Measurements from ENCODE around the gene NOD1.
A peak's percentile ranks its signal among the peaks of the same experiment; 100 is the strongest.
"Not testable (repeated sequence)": the region's sequence is repeated elsewhere in the genome, so short reads cannot be mapped to it uniquely, and the experiment has no call there.

NOD1 gene

DNA sequence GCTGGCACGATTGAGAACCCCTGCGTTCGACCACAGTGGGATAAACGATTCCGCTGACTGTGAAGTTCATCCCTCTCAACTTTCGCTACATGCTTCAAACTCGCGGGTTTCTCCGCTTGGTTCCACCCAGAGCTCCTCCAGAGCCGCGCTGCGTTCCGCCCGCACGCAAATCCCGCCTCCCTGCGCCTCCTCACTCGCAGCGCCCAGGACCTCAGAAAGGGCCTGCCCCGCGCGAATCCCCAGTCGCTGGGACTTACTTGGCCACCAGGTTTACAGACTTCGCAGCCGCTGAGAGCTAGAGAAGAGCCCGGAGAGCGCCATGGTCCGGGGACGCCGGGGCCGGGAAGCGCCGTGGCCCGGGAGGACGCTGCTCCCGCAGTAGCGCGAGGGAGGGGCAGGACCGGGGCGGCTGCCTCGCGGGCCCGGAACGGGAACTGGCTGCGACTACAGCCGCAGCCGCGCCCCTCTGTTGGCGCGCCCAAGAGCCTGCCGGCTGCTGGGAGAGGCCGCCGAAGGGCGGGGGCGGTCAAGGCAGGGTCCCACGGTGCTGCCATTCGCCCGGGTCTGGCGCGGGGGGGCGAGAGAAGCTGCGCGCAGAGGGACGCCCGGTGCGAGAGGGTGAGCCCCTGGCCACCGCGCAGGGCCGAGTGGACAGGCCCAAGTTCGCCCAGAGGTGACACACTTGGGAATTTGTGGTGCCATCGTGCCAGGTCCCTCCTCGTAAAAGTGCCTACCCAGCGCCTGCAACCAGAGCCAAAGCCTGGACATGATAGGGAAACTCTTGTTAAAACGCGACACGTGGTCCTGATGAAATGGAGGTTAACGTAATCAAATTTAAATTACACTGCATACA is at the start of gene NOD1:
TSS of gene NOD1 (minus strand) at position 436 of the 853 bp plus-strand sequence. CDS start 21,863 bp downstream, outside the sequence.
- peak; percentile 76 for DNase-seq (ENCODE audit: low spot score)

DNA sequence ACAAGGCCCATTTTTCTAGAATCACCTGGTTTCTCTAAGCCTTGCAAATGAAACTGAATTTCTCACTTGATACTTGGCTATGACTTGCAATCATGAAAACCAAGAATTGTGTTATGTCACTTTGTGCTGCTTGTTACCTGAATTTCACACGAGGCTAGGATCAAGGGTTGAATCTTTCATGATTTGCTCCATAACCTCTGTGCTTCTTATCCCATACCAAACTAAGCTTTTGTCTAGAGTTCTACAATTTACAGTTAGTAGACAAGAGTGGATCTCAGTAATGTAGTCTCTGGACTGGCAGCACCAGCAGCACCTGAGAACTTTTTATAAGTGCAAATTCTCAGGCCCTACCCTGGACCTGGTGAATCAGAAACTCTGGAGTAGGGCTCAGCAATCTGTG is 48.7 kb upstream of the NOD1 start:
- DNase-seq (ENCODE audit: low spot score) = not testable (repeated sequence)

- no peak for DNase-seq (ENCODE audit: low spot score)
Observed at GRCh38 chr7:30526163-30526562, 47.6 kb upstream of the NOD1 start.

- DNase-seq (ENCODE audit: low spot score) = no peak
Observed at GRCh38 chr7:30525429-30525828, 46.8 kb upstream of the NOD1 start.

DNA sequence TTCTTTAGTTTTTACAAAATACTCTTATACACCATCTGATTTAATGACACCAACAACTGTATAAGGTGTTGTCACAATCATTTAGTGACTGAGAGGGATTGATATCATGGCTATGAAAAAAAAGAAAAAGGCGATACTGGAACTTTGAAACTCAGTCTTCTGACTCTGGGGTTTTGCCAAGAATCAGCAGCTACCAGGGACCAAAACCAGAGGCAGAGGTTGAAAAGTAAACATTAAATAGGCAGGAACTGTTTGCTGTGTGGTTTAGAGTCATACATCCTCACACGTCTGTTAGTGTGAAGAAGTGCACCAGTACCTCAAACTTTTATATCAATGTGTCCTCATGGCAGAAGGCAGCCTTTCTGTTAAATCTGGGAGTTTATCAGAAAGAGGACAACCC is 46.0 kb upstream of the NOD1 start:
- no peak for DNase-seq (ENCODE audit: low spot score)

GRCh38 chr7:30523466-30523865 is 44.9 kb upstream of the NOD1 start:
- DNase-seq (ENCODE audit: low spot score) = no peak

- DNase-seq (ENCODE audit: low spot score) = no peak
Observed at GRCh38 chr7:30522159-30522558, 43.6 kb upstream of the NOD1 start.

- no peak for DNase-seq (ENCODE audit: low spot score)
Observed at GRCh38 chr7:30521532-30521931, 42.9 kb upstream of the NOD1 start.

GRCh38 chr7:30519122-30519521 is 40.5 kb upstream of the NOD1 start:
- DNase-seq (ENCODE audit: low spot score) = no peak

DNA sequence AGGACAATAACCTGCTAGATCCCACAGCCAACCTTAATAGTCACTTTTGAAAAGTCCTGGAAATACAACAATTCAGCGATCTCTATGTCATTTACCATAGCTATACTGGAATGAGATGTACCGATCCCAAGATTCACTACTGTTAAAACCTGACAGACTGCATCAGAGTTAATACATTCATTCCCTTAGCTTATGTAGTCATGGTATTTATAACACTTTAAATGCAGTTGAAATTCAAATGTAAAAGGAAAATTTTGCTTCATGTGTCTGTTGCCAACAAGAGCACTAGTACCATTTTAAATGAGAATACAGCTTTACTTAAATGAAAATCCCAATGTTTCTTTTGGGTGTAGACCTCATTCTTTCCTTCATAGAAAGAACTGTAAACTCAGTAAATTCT is 37.2 kb upstream of the NOD1 start:
- no peak for DNase-seq (ENCODE audit: low spot score)

DNA sequence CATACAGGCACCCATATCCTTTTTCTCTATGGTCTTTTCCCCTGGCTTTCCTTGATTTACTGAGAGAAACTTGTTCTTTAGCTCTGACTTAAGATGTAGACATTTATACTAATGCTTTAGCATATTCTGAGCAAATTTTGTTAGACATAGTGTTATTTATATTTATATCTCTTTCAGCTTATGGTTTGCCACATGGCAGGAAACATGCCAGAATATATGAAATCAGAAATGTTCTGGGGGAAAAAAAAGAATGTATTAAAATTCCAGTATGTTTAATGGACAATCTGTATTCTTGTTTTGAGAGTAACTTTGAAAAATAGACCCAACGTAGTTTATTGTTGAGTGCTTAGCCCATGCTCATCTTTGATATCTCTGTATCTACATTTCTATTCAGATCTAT is 36.2 kb upstream of the NOD1 start:
- no peak for DNase-seq (ENCODE audit: low spot score)

GRCh38 chr7:30514177-30514576 is 35.6 kb upstream of the NOD1 start:
- no peak for DNase-seq (ENCODE audit: low spot score)

- DNase-seq (ENCODE audit: low spot score) = no peak
Observed at GRCh38 chr7:30513762-30514161, 35.2 kb upstream of the NOD1 start.

DNA sequence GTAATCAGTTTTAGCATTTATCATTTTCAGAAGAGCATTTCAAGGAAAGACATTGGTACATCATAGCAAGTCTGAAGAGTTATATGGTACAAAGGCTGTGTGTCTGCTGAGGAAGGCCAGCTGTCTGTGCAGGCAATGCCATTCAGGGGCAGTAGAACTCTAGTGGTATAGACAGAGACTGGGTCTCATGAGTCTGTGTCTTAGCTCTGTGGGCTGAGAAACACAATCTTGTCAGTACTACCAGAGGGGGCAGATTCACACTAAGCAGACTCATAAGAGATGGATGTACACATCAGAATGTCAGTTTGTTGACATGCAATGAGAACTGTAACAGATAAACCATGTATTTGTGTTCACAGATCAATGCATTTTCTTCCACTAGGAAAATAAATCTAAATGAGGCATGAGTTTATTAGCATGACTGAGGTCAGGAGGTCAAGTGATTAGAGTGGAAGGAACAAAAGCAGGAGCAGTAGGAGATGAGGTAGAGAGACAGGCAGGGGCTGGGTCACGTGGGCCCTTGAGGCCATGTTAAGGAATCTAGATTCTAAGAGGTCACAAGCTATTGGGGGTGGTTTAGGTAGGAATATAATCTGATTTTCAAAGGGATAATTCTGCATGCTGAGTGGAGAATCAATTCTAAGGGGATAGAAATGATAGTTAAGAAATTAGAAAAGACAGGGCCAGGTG is 33.5 kb upstream of the NOD1 start:
- DNase-seq (ENCODE audit: low spot score) = no peak

DNA sequence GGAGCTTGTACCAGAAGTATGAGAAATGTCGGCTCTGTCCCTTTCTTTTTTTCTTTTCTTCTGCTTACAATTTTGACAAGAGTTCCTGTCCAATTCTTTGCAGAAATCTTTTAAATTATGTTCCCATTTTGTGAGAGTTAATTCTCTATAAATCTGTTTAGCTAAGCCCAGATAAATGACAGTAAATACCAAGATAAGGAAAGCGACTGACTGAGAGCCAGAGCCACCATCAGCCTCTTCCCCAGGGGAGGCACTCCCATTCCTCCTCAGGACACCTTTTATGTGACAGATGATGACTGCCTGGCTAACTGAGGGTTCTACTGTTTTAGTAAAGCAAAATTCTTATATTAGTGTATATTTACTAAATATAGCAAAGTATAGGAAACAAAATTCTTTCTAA is 32.9 kb upstream of the NOD1 start:
- DNase-seq (ENCODE audit: low spot score) = no peak

DNA sequence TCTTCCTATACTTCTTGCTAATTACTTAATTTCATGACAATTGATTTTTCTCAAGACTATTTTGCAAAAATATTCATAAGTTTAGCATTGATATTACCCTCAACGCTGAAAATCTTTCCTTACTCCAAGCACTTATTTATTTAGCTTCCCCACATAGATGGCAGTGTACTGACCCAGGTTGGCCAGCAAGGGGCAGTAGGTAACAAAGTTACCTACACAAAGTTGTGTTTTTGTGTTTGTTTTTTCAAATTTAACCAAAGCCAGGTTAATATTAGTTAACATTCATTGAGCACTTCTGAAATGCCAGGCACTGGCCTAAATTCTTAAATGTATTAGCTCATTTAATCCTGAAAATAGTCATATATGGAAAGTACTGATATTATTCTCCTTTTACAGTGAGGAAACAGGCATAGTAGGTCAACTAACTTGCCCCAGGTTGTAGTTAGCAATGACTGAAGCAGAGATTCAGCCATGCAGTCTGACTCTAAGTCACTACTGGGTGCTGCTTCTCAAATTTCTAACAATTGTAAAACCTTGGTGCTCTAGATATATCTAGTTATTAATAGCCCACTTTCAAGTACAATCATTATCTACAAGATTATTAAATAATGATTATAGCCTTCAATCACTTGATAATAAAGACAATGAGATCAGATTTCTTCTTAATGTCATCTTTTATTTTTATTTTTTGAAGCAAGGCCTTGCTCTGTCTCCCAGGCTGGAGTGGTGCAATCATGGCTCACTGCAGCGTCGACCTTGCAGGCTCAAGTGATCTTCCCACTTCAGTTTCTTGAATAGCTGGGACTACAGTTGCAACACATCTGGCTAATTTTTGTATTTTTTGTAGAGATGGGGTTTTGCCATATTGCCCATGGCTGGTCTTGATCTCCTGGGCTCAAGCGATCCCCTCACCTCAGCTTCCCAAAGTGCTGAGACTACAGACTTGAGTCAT is 31.8 kb upstream of the NOD1 start:
- DNase-seq (ENCODE audit: low spot score) = no peak

DNA sequence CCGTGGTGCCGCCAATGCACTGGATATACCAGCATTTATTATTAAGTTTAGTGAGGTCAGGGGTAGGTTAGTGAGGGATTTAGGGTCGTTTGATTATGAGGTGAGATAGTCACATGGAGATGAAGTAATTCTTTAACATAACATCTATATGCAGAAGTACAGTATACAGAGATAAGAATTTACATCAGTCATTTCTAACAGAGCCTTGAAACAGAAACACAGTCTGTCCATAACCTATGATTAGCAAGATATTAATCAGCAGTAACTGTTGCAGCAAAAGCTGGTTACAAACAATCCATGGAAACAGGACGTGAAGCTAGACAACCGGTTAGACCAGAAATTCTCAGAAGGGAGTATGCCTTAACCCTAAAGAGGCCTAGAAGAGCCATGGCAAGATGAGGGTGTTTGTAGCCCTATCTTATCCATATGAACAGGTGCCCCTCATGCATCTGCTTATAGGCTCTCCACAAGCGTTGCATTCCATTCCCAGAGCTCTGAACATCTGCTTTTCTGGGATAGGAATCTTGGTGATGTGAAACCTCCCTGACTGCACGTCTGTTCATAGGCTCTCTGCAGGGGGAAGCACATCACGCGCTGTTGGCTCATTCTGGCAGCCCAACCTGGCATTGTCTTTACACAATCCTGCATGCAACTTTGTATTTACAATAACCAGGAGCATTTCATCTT is 30.7 kb upstream of the NOD1 start:
- DNase-seq (ENCODE audit: low spot score) = not testable (repeated sequence)

DNA sequence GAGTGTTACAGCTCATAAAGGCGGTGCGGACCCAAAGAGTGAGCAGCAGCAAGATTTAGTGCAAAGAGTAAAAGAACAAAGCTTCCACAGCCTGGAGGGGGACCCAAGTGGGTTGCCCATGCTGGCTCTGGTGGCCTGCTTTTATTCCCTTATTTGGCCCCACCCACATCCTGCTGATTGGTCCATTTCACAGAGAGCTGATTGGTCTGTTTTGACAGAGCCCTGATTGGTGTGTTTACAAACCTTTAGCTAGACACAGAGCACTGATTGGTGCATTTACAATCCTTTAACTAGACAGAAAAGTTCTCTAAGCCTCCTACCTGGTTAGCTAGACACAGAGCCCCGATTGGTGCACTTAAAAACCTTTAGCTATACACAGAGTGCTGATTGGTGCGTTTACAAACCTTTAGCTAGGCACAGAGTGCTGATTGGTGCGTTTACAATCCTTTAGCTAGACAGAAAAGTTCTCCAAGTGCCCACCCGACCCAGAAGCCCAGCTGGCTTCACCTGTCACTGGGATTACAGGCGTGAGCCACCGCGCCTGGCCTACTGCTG is 28.8 kb upstream of the NOD1 start:
- not testable (repeated sequence) for DNase-seq (ENCODE audit: low spot score)

DNA sequence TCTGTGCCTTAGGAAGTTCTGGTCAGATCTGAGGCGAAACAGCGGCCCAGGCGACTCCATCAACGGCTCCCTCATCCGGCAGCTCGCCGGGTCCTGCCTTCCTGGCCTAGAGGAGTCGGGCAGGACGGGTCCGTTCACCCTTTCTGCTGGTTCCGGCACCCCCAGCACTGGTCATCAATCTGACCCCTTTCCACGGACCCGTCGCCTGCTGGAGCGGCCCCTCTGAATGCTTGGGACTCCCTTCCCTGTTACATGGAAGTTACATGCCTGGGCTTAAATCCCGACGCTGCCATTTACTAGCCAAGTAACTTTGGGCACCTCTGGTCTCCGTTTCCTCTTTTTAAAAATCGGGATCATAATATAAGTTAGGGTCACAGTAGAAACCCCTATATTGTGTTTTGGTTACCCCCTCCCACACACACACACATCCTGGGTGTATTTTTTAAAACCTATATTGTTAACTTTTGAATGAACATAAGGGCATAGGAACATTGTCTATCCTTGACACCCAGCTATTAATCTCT is 26.7 kb upstream of the NOD1 start:
- DNase-seq (ENCODE audit: low spot score) = no peak

GRCh38 chr7:30504301-30505173 is 26.0 kb upstream of the NOD1 start, which contains the start of gene GGCT:
TSS of gene GGCT (minus strand) at chr7:30504829. CDS start at chr7:30504709, 120 bp downstream.
- DNase-seq (ENCODE audit: low spot score) = peak; percentile 98
